Measurements from ENCODE around the gene SFSWAP. TPM values are rescaled to one million over a fixed set of nuclear protein-coding genes. Genes with fewer than 3 reads are reported as not detected.

The SFSWAP gene
- total and polyA plus RNA-seq, 4 donors, result 6.1 to 21.6 (median 10.1) TPM

DNA sequence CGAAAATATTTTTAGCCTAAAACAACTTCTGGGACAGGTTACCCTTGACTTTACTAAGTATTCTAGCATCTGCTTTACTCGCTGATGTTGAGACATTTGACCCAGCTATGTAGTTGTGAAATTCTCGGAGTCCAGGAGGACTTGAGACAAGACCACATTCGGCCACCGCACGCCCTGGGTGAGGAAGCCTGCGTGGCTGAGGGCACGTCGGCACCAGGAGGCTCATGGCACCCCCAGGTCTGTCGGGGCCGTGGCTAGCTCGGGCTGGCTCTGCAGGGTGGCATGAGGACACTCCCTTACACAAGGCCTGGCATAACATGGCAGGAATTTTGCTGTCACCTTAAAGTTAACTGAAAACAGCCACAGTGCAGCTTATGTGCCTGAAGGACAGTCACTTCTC lies 59.2 kb downstream of the SFSWAP start (continued):
- TF ChIP-seq, protein P1, sequence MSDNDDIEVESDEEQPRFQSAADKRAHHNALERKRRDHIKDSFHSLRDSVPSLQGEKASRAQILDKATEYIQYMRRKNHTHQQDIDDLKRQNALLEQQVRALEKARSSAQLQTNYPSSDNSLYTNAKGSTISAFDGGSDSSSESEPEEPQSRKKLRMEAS (IDR thresholded peaks at IDR 0.05), result no peak
- TF ChIP-seq, protein P2, sequence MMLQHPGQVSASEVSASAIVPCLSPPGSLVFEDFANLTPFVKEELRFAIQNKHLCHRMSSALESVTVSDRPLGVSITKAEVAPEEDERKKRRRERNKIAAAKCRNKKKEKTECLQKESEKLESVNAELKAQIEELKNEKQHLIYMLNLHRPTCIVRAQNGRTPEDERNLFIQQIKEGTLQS (IDR thresholded peaks at IDR 0.05), result no peak

DNA sequence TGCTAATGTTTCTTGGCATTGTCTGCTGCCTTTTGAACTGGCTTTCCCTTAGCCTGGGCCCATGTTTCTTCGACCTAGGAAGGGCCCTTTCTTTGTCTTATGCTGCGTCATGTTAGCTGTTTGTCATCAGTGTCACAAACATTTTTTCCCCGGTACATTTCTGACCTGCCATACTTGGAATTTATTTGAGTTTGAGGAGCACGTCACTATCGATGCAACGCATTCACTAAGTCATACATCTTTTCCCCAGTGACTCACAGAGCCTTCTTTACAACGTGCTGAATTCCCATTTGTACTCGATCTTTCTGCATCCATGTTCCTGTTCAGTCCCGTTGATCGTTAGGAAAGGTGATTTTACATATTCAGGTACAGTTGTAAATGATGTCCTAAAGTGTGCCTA lies 61.1 kb downstream of the SFSWAP start:
- no peaks in the 10 kb centered on the region for H3K27me3 ChIP-seq (ENCODE audit: control insufficient read depth in 4 of 4, insufficient read depth in 4 of 4, low read length in 3 of 4)
- H3K9ac ChIP-seq (ENCODE audit: low read depth in 1 of 2, low read length in 2 of 2), result no peak overlapping the region
- H3K27ac ChIP-seq (ENCODE audit: low read depth in 1 of 2, low read length in 2 of 2), result no peak overlapping the region
- 96% methylated on average over 10 of the region's 10 CpGs for WGBS
- H3K4me1 ChIP-seq (ENCODE audit: control insufficient read depth in 4 of 4, insufficient read depth in 4 of 4, low read length in 3 of 4), result no peaks in the 10 kb centered on the region
- no peak for DNase-seq (ENCODE audit: low spot score)
- no peaks in the 10 kb centered on the region for H3K9me3 ChIP-seq (ENCODE audit: control insufficient read depth in 4 of 4, low read length in 3 of 4)
- H3K36me3 ChIP-seq (ENCODE audit: control insufficient read depth in 4 of 4, insufficient read depth in 3 of 4, low read depth in 1 of 4, low read length in 3 of 4), result peaks cover 13 to 72% (median 41%) of the 10 kb centered on the region in 4 donors
- TF ChIP-seq RXRA (IDR thresholded peaks at IDR 0.05) (no peak), HNF4A (conservative IDR thresholded peaks at IDR 0.05) (no peak), RAD21 (IDR thresholded peaks at IDR 0.05) (no peak), GABPA (IDR thresholded peaks at IDR 0.05 in 1 of 2, conservative IDR thresholded peaks at IDR 0.05 in 1 of 2) (no peak), SP1 (IDR thresholded peaks at IDR 0.05) (no peak)
- TF ChIP-seq, protein P3, sequence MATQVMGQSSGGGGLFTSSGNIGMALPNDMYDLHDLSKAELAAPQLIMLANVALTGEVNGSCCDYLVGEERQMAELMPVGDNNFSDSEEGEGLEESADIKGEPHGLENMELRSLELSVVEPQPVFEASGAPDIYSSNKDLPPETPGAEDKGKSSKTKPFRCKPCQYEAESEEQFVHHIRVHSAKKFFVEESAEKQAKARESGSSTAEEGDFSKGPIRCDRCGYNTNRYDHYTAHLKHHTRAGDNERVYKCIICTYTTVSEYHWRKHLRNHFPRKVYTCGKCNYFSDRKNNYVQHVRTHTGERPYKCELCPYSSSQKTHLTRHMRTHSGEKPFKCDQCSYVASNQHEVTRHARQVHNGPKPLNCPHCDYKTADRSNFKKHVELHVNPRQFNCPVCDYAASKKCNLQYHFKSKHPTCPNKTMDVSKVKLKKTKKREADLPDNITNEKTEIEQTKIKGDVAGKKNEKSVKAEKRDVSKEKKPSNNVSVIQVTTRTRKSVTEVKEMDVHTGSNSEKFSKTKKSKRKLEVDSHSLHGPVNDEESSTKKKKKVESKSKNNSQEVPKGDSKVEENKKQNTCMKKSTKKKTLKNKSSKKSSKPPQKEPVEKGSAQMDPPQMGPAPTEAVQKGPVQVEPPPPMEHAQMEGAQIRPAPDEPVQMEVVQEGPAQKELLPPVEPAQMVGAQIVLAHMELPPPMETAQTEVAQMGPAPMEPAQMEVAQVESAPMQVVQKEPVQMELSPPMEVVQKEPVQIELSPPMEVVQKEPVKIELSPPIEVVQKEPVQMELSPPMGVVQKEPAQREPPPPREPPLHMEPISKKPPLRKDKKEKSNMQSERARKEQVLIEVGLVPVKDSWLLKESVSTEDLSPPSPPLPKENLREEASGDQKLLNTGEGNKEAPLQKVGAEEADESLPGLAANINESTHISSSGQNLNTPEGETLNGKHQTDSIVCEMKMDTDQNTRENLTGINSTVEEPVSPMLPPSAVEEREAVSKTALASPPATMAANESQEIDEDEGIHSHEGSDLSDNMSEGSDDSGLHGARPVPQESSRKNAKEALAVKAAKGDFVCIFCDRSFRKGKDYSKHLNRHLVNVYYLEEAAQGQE (IDR thresholded peaks at IDR 0.05), result no peak
- TF ChIP-seq, protein P4, sequence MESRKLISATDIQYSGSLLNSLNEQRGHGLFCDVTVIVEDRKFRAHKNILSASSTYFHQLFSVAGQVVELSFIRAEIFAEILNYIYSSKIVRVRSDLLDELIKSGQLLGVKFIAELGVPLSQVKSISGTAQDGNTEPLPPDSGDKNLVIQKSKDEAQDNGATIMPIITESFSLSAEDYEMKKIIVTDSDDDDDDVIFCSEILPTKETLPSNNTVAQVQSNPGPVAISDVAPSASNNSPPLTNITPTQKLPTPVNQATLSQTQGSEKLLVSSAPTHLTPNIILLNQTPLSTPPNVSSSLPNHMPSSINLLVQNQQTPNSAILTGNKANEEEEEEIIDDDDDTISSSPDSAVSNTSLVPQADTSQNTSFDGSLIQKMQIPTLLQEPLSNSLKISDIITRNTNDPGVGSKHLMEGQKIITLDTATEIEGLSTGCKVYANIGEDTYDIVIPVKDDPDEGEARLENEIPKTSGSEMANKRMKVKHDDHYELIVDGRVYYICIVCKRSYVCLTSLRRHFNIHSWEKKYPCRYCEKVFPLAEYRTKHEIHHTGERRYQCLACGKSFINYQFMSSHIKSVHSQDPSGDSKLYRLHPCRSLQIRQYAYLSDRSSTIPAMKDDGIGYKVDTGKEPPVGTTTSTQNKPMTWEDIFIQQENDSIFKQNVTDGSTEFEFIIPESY (IDR thresholded peaks at IDR 0.05), result no peak
- no peak overlapping the region for H3K4me3 ChIP-seq (ENCODE audit: low read depth in 1 of 3, low read length in 3 of 3)

DNA sequence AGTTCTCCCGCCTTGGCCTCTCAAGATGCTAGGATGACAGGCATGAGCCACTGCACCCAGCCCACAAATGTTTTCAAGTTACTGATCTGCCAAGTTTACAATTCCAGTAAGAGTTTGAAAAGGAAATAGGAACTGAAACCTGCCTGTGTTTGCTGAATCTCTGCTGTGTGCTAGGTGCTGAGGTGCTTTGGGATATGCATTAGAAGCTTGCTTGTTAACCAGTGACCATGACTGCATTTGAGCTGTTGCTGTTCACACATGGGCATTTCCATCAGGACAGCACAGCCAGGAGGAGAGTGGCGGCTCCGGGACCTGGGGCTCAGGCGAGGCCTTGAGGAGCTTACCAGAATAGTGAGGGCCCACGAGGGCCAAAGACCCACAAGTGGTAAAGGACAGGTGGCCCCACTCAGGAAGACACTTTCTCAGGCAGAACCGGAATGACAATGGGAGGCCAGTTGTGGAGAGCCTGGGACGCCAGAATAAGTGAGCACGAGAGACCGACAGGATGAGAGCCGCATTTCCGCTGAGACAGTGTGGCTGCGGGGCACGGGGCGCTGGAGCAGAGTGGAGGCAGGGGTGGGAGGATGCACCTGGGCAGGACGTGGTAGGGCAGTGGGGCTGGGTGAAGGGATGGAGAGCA lies 62.8 kb downstream of the SFSWAP start:
- no peak for TF ChIP-seq TAF1 (conservative IDR thresholded peaks at IDR 0.05)
- no peak for TF ChIP-seq NR2F2 (IDR thresholded peaks at IDR 0.05)
- TF ChIP-seq HNF4A (conservative IDR thresholded peaks at IDR 0.05), result no peak
- no peak for TF ChIP-seq GABPA (IDR thresholded peaks at IDR 0.05 in 1 of 2, conservative IDR thresholded peaks at IDR 0.05 in 1 of 2)
- TF ChIP-seq, protein P4 (IDR thresholded peaks at IDR 0.05), result no peak
- TF ChIP-seq RAD21 (IDR thresholded peaks at IDR 0.05), result no peak
- no peak for TF ChIP-seq JUND (IDR thresholded peaks at IDR 0.05)
- TF ChIP-seq YY1 (IDR thresholded peaks at IDR 0.05), result no peak
- TF ChIP-seq RXRA (IDR thresholded peaks at IDR 0.05), result no peak
- Histone ChIP-seq H3K9ac (ENCODE audit: low read depth in 1 of 2, low read length in 2 of 2) (no peak overlapping the region), H3K27ac (ENCODE audit: low read depth in 1 of 2, low read length in 2 of 2) (no peak overlapping the region), H3K4me3 (ENCODE audit: low read depth in 1 of 3, low read length in 3 of 3) (no peak overlapping the region), H3K4me1 (ENCODE audit: control insufficient read depth in 4 of 4, insufficient read depth in 4 of 4, low read length in 3 of 4) (no peaks in the 10 kb centered on the region), H3K27me3 (ENCODE audit: control insufficient read depth in 4 of 4, insufficient read depth in 4 of 4, low read length in 3 of 4) (no peaks in the 10 kb centered on the region), H3K9me3 (ENCODE audit: control insufficient read depth in 4 of 4, low read length in 3 of 4) (no peaks in the 10 kb centered on the region), H3K36me3 (ENCODE audit: control insufficient read depth in 4 of 4, insufficient read depth in 3 of 4, low read depth in 1 of 4, low read length in 3 of 4) (peaks cover 11 to 64% (median 34%) of the 10 kb centered on the region in 4 donors)
- 88% methylated on average over 15 of the region's 15 CpGs for whole genome bisulfite sequencing
- no peak for DNase-seq (ENCODE audit: low spot score)
